ENCODE measurements around the gene SLC2A4RG. TPM values are rescaled to one million over a fixed set of nuclear protein-coding genes. Genes with fewer than 3 reads are reported as not detected.

SLC2A4RG gene
- total and polyA plus RNA-seq, 2 of the 13 experiments (the other 11 are each of a cell fraction or from before 2014, with no cell fraction given) = 91.4 to 95.9 TPM

DNA sequence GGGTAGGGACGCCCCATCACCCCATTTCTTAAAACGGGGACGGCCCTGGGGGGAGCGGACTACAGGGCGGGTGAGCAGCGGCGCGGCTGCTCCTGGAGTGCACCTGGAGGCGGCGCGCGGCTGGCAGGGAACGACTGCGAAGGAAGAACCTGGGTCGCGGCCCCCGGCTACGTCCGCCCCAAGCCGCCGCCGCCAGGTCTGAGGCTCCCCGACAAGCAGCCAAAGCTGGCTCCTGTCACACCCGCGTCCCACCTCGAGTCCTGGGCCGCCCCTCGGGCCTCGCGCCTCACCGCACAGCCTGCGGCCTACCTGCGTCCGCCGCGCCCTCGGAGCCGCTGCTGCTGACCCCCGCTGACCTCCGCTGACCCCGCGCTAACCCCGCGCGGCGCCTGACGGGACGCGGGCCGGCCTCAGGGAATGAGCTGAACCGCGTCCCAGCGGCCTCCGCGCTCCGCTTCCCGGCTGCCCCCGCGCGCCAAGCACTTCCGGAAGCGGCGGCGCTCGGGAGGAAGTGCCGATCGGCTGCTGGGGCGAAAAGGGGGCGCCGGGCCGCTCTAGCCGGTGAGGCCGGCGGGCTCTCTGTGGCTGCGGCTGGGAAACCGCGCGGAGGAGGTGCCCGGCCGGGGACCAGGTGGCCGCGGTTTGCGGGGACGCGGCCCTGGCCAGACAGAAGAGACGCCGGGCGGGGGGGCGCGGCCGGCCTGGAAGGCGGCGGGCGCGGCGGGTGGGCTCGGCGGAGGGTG, 31.8 kb upstream of the SLC2A4RG start, which contains the start of the genes ARFRP1 and ZGPAT (continued):
- TF ChIP-seq, protein P1, sequence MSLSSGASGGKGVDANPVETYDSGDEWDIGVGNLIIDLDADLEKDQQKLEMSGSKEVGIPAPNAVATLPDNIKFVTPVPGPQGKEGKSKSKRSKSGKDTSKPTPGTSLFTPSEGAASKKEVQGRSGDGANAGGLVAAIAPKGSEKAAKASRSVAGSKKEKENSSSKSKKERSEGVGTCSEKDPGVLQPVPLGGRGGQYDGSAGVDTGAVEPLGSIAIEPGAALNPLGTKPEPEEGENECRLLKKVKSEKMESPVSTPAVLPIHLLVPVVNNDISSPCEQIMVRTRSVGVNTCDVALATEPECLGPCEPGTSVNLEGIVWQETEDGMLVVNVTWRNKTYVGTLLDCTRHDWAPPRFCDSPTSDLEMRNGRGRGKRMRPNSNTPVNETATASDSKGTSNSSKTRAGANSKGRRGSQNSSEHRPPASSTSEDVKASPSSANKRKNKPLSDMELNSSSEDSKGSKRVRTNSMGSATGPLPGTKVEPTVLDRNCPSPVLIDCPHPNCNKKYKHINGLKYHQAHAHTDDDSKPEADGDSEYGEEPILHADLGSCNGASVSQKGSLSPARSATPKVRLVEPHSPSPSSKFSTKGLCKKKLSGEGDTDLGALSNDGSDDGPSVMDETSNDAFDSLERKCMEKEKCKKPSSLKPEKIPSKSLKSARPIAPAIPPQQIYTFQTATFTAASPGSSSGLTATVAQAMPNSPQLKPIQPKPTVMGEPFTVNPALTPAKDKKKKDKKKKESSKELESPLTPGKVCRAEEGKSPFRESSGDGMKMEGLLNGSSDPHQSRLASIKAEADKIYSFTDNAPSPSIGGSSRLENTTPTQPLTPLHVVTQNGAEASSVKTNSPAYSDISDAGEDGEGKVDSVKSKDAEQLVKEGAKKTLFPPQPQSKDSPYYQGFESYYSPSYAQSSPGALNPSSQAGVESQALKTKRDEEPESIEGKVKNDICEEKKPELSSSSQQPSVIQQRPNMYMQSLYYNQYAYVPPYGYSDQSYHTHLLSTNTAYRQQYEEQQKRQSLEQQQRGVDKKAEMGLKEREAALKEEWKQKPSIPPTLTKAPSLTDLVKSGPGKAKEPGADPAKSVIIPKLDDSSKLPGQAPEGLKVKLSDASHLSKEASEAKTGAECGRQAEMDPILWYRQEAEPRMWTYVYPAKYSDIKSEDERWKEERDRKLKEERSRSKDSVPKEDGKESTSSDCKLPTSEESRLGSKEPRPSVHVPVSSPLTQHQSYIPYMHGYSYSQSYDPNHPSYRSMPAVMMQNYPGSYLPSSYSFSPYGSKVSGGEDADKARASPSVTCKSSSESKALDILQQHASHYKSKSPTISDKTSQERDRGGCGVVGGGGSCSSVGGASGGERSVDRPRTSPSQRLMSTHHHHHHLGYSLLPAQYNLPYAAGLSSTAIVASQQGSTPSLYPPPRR (CRISPR knock-in tag; IDR thresholded peaks at IDR 0.05; ENCODE audit: borderline replicate concordance) = 0 out of 2 replicates have a peak, but pooled peaks have one; percentile 36
- TF ChIP-seq, protein P2, sequence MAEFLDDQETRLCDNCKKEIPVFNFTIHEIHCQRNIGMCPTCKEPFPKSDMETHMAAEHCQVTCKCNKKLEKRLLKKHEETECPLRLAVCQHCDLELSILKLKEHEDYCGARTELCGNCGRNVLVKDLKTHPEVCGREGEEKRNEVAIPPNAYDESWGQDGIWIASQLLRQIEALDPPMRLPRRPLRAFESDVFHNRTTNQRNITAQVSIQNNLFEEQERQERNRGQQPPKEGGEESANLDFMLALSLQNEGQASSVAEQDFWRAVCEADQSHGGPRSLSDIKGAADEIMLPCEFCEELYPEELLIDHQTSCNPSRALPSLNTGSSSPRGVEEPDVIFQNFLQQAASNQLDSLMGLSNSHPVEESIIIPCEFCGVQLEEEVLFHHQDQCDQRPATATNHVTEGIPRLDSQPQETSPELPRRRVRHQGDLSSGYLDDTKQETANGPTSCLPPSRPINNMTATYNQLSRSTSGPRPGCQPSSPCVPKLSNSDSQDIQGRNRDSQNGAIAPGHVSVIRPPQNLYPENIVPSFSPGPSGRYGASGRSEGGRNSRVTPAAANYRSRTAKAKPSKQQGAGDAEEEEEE (CRISPR knock-in tag; IDR thresholded peaks at IDR 0.05; ENCODE audit: borderline replicate concordance) = no peak
- TF ChIP-seq, protein P3, sequence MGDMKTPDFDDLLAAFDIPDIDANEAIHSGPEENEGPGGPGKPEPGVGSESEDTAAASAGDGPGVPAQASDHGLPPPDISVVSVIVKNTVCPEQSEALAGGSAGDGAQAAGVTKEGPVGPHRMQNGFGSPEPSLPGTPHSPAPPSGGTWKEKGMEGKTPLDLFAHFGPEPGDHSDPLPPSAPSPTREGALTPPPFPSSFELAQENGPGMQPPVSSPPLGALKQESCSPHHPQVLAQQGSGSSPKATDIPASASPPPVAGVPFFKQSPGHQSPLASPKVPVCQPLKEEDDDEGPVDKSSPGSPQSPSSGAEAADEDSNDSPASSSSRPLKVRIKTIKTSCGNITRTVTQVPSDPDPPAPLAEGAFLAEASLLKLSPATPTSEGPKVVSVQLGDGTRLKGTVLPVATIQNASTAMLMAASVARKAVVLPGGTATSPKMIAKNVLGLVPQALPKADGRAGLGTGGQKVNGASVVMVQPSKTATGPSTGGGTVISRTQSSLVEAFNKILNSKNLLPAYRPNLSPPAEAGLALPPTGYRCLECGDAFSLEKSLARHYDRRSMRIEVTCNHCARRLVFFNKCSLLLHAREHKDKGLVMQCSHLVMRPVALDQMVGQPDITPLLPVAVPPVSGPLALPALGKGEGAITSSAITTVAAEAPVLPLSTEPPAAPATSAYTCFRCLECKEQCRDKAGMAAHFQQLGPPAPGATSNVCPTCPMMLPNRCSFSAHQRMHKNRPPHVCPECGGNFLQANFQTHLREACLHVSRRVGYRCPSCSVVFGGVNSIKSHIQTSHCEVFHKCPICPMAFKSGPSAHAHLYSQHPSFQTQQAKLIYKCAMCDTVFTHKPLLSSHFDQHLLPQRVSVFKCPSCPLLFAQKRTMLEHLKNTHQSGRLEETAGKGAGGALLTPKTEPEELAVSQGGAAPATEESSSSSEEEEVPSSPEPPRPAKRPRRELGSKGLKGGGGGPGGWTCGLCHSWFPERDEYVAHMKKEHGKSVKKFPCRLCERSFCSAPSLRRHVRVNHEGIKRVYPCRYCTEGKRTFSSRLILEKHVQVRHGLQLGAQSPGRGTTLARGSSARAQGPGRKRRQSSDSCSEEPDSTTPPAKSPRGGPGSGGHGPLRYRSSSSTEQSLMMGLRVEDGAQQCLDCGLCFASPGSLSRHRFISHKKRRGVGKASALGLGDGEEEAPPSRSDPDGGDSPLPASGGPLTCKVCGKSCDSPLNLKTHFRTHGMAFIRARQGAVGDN (CRISPR knock-in tag; IDR thresholded peaks at IDR 0.05) = peak; percentile 95
- TF ChIP-seq, protein P4, sequence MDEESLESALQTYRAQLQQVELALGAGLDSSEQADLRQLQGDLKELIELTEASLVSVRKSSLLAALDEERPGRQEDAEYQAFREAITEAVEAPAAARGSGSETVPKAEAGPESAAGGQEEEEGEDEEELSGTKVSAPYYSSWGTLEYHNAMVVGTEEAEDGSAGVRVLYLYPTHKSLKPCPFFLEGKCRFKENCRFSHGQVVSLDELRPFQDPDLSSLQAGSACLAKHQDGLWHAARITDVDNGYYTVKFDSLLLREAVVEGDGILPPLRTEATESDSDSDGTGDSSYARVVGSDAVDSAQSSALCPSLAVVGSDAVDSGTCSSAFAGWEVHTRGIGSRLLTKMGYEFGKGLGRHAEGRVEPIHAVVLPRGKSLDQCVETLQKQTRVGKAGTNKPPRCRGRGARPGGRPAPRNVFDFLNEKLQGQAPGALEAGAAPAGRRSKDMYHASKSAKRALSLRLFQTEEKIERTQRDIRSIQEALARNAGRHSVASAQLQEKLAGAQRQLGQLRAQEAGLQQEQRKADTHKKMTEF (CRISPR knock-in tag; IDR thresholded peaks at IDR 0.05) = peak; percentile 95; the same call in 1 of the 2 replicates
- TF ChIP-seq KLF13 (CRISPR knock-in tag; IDR thresholded peaks at IDR 0.05) = peak; percentile 91; the same call in 1 of the 2 replicates
- peak; percentile 24; the same call in 1 of the 2 replicates for TF ChIP-seq XBP1 (CRISPR knock-in tag; IDR thresholded peaks at IDR 0.05)
- peak; percentile 95 for TF ChIP-seq BORCS8-MEF2B (CRISPR knock-in tag; IDR thresholded peaks at IDR 0.05)
- TF ChIP-seq SMAD3 (CRISPR knock-in tag; IDR thresholded peaks at IDR 0.05) = no peak; the same call in 1 of the 2 replicates
- TF ChIP-seq CBFB (CRISPR knock-in tag; IDR thresholded peaks at IDR 0.05) = peak; percentile 97

All from HepG2 (cell line).